ENCODE data around the gene MRNIP. TPM values are rescaled to one million over a fixed set of nuclear protein-coding genes. Genes with fewer than 3 reads are reported as not detected.
"Not testable (repeated sequence)": the region's sequence is repeated elsewhere in the genome, so short reads cannot be mapped to it uniquely, and the experiment has no call there.

Gene MRNIP
- total RNA-seq, 1 donor from 2014 or later = 11.8 TPM

DNA sequence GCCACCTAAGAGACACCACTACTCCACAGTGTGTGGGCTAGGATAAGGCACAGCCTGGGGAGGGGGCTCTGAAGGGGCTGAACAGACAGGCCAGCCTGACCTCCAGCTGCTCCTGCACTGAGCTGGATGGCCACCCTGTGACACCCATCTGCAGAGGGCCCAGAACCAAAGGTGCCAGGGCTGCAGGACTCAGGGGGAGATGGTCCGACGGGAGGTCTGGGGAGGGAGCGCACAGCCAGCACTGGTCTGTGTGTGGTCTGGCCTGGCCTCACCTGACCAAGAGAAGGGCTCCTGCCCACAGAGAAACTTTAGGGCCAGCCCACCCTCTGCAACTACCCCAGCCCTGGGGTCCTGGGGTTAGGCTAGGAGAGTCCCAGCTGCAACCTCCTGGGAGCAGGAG, 64.0 kb downstream of the MRNIP start:
- TF ChIP-seq, protein P1, sequence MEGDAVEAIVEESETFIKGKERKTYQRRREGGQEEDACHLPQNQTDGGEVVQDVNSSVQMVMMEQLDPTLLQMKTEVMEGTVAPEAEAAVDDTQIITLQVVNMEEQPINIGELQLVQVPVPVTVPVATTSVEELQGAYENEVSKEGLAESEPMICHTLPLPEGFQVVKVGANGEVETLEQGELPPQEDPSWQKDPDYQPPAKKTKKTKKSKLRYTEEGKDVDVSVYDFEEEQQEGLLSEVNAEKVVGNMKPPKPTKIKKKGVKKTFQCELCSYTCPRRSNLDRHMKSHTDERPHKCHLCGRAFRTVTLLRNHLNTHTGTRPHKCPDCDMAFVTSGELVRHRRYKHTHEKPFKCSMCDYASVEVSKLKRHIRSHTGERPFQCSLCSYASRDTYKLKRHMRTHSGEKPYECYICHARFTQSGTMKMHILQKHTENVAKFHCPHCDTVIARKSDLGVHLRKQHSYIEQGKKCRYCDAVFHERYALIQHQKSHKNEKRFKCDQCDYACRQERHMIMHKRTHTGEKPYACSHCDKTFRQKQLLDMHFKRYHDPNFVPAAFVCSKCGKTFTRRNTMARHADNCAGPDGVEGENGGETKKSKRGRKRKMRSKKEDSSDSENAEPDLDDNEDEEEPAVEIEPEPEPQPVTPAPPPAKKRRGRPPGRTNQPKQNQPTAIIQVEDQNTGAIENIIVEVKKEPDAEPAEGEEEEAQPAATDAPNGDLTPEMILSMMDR (IDR thresholded peaks at IDR 0.05; ENCODE audit: insufficient read depth, low read length, severe bottlenecking) = no peak
- Histone ChIP-seq H3K36me3 (ENCODE audit: control insufficient read depth, insufficient read depth, low read length) (peaks cover 13% of the 10 kb centered on the region), H3K4me3 (ENCODE audit: low read depth, low read length) (no peak overlapping the region), H3K27me3 (ENCODE audit: control insufficient read depth, insufficient read depth, low read length) (no peaks in the 10 kb centered on the region)
- FAIRE-seq = no peak
- no peak for DNase-seq (ENCODE audit: low read depth)

DNA sequence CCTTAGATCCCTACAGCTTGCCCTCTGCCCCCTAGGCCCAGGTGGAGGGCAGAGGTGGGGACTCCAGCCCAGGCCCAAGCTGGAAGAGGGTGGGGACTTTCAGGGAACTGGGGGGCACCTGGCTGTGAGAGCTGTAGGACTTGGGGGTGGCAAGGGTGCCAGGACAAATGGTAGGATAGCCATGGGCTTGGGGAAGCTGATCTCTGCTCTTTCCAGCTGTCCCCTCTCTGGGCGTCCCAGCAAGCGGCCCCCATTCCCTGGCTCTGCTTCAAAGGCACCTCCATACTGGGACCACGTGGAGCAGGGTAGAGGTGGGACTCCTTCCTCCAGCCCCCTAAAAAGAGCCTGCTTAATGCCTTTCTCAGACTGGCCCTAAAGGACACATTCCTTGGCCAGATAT, 64.4 kb downstream of the MRNIP start:
- no peak for FAIRE-seq
- Histone ChIP-seq H3K27me3 (ENCODE audit: control insufficient read depth, insufficient read depth, low read length) (no peaks in the 10 kb centered on the region), H3K4me3 (ENCODE audit: low read depth, low read length) (no peak overlapping the region), H3K36me3 (ENCODE audit: control insufficient read depth, insufficient read depth, low read length) (peaks cover 11% of the 10 kb centered on the region)
- TF ChIP-seq, protein P1 (IDR thresholded peaks at IDR 0.05; ENCODE audit: insufficient read depth, low read length, severe bottlenecking) = no peak
- DNase-seq (ENCODE audit: low read depth) = no peak

GRCh38 chr5:179793468-179794139, 65.0 kb downstream of the MRNIP start, which contains the start of gene LTC4S:
LTC4S (plus strand) TSS chr5:179793986; CDS start chr5:179794081, 95 bp downstream.
- Histone ChIP-seq H3K4me3 (ENCODE audit: low read depth, low read length) (no peak within 1 kb of the TSS), H3K27me3 (ENCODE audit: control insufficient read depth, insufficient read depth, low read length) (no peaks in the 10 kb centered on the region), H3K36me3 (ENCODE audit: control insufficient read depth, insufficient read depth, low read length) (peaks cover 5% of the 10 kb centered on the region)
- FAIRE-seq = no peak
- no peak for DNase-seq (ENCODE audit: low read depth)
- TF ChIP-seq, protein P1 (IDR thresholded peaks at IDR 0.05; ENCODE audit: insufficient read depth, low read length, severe bottlenecking) = no peak

GRCh38 chr5:179792612-179793467, 65.8 kb downstream of the MRNIP start:
- Histone ChIP-seq H3K27me3 (ENCODE audit: control insufficient read depth, insufficient read depth, low read length) (no peaks in the 10 kb centered on the region), H3K4me3 (ENCODE audit: low read depth, low read length) (no peak overlapping the region), H3K36me3 (ENCODE audit: control insufficient read depth, insufficient read depth, low read length) (peaks cover under 1% of the 10 kb centered on the region)
- no peak for FAIRE-seq
- DNase-seq (ENCODE audit: low read depth) = no peak
- TF ChIP-seq, protein P1 (IDR thresholded peaks at IDR 0.05; ENCODE audit: insufficient read depth, low read length, severe bottlenecking) = no peak

DNA sequence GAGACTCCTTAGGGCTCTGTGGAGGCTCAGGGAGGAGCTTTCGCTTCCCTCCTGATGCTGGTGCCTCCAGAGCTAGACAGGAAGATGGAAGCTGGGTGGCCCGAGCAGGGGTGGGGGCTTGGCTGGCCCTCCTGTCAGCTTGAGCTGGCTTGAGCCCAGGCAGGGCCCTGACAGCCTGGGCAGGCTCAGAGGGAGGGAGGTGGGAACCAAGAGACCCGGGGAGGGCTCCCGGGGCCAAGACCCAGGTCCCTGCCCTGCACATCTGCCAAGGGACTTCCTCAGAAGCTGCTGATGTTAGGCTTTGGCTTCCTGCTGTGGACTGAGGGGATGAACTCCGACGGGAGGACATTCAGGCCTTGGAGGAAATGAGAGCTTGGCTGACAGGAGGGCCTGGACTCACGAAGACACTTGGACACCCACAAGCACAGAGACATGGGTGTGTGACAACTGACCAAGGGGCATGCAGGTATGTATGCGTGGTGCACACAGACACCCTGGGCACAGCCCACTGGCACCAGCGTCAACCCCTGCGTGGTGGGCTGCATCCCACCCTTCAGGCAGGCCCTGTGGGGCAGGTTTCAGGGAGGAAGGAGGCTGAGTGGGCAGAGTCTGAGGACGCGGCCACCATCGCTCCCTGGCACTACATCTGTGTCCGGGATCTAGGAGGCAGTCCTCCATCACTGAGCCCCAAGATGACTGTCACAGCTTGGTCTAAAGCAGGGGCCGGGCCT, 66.6 kb downstream of the MRNIP start:
- DNase-seq (ENCODE audit: low read depth) = no peak
- Histone ChIP-seq H3K4me3 (ENCODE audit: low read depth, low read length) (no peak overlapping the region), H3K27me3 (ENCODE audit: control insufficient read depth, insufficient read depth, low read length) (no peaks in the 10 kb centered on the region), H3K36me3 (ENCODE audit: control insufficient read depth, insufficient read depth, low read length) (no peaks in the 10 kb centered on the region)
- no peak for FAIRE-seq
- TF ChIP-seq, protein P1 (IDR thresholded peaks at IDR 0.05; ENCODE audit: insufficient read depth, low read length, severe bottlenecking) = no peak

DNA sequence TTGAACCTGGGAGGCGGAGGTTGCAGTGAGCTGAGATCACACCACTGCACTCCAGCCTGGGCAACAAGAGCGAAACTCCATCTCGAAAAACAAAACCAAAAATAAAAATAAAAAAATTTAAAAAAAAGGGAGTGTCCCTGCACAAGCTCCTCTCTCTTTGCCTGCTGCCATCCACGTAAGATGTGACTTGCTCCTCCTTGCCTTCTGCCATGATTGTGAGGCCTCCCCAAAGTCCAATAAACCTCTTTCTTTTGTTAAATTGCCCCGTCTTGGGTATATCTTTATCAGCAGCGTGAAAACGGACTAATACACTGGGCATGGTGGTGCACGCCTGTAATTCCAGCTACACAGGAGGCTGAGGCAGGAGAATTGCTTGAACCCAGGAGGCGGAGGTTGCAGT, 69.3 kb downstream of the MRNIP start:
- H3K36me3 ChIP-seq (ENCODE audit: control insufficient read depth, insufficient read depth, low read length); DNase-seq (ENCODE audit: low read depth); H3K4me3 ChIP-seq (ENCODE audit: low read depth, low read length); FAIRE-seq; H3K27me3 ChIP-seq (ENCODE audit: control insufficient read depth, insufficient read depth, low read length): not testable (repeated sequence)
